K562 (cell line): ENCODE data around the gene OGFR. TPM values are rescaled to one million over a fixed set of nuclear protein-coding genes. Genes with fewer than 3 reads are reported as not detected.

Source experiments
- ATAC-seq: fragments of 200-7000 bp; cut with Tn5 transposase; 3 replicates; pipeline ENCODE4 v1.9.1; 2020; ENCODE audit warnings: moderate library complexity
- BruUV-seq: library from RNA; stranded (reverse); fragments of 400-500 nt; replicated peaks from 2 replicates; lab custom pipeline; 2021; lab: Mats Ljungman, UMichigan
- CTCF ChIA-PET: fragments of 300-600 bp; formaldehyde crosslinking; extraction: SDS; loops from one replicate; lab custom pipeline; 2021; ENCODE audit warnings: low intra/inter-chr PET ratio; lab: Yijun Ruan, JAX
- POLR2A ChIA-PET: fragments of 300-600, 350-650 bp; sonication (Branson Sonifier 250); formaldehyde crosslinking; extraction: SDS; loops from one replicate; lab custom pipeline; 2021; ENCODE audit warnings: antibody characterized with exemption, inconsistent platforms; lab: Yijun Ruan, JAX
- DNase-seq, 4 experiments: peaks; one replicate each; pipeline versions ENCODE4 v3.0.0 to v3.0.0-alpha.2; 2011 to 2018; ENCODE audit warnings: low spot score in 3 of 4, mixed read lengths in 3 of 4; ENCODE audit errors: extremely low read depth in 1 of 4
- FAIRE-seq: peaks from 2 replicates; lab custom pipeline; 2011; peaks lifted over from hg19 to GRCh38; lab: Jason Lieb, UNC
- H2AFZ ChIP-seq: 2 replicates; pipeline ENCODE4 v1.6.0; 2011; ENCODE audit warnings: low read depth, low read length, control low read depth, inconsistent platforms
- H3K27ac ChIP-seq: fragments of 200-600 bp; 3 replicates; pipeline ENCODE4 v1.8.0; 2011; ENCODE audit warnings: low read depth, mild to moderate bottlenecking, control low read depth, inconsistent platforms, low read length, moderate library complexity, mixed read lengths; ENCODE audit errors: extremely low read depth
- H3K27me3 ChIP-seq, 2 experiments: fragments of 300-600 bp in 1 of 2; 2 replicates in 1 of 2; 3 replicates in 1 of 2; pipeline versions ENCODE4 v1.6.0 to v1.8.0; 2011; ENCODE audit warnings: inconsistent platforms in 2 of 2, low read length in 2 of 2, mild to moderate bottlenecking in 1 of 2, mixed read lengths in 1 of 2, moderate library complexity in 1 of 2; ENCODE audit not compliant: control insufficient read depth in 2 of 2, insufficient read depth in 2 of 2
- H3K36me3 ChIP-seq: fragments of 300-600 bp; 3 replicates; pipeline ENCODE4 v1.8.0; 2011; ENCODE audit warnings: mild to moderate bottlenecking, low read length, inconsistent platforms; ENCODE audit not compliant: control insufficient read depth, insufficient read depth
- H3K4me1 ChIP-seq, 2 experiments: fragments of 200-600 bp in 1 of 2; replicated peaks in 1 of 2; 2 replicates in 1 of 2; 3 replicates in 1 of 2; pipeline versions ENCODE4 v1.5.1 to v1.8.0; 2011; ENCODE audit warnings: inconsistent platforms in 2 of 2, low read length in 2 of 2, mild to moderate bottlenecking in 1 of 2, mixed read lengths in 1 of 2, moderate library complexity in 1 of 2; ENCODE audit not compliant: control insufficient read depth in 2 of 2, insufficient read depth in 2 of 2
- H3K4me2 ChIP-seq: 2 replicates; pipeline ENCODE4 v1.6.1; 2011; ENCODE audit warnings: low read length, control low read depth, inconsistent platforms, mixed read lengths; ENCODE audit not compliant: insufficient read depth
- H3K4me3 ChIP-seq: fragments of 200-600 bp; sonication (generic), shearing (Covaris generic); 2 replicates; pipeline ENCODE4 v1.5.1; 2016; ENCODE audit warnings: control low read depth, inconsistent platforms
- H3K79me2 ChIP-seq: fragments of 200-600 bp; 3 replicates; pipeline ENCODE4 v1.8.0; 2011; ENCODE audit warnings: low read length, inconsistent platforms; ENCODE audit not compliant: control insufficient read depth, insufficient read depth
- H3K9ac ChIP-seq, 2 experiments: 2 replicates each; pipeline versions ENCODE4 v1.6.0 to v1.6.1; 2011; ENCODE audit warnings: low read depth in 2 of 2, low read length in 2 of 2, control low read depth in 1 of 2, inconsistent platforms in 1 of 2, mild to moderate bottlenecking in 1 of 2, mixed read lengths in 1 of 2; ENCODE audit not compliant: insufficient read depth in 1 of 2
- H3K9me1 ChIP-seq: one replicate; pipeline ENCODE4 v1.6.0; 2011; ENCODE audit warnings: inconsistent platforms, mild to moderate bottlenecking, low read length, moderate library complexity; ENCODE audit not compliant: control insufficient read depth, insufficient read depth
- H3K9me3 ChIP-seq: replicated peaks from 2 replicates; pipeline ENCODE4 v1.5.1; 2011; ENCODE audit warnings: low read depth, low read length, inconsistent platforms; ENCODE audit not compliant: control insufficient read depth, insufficient read depth
- H4K20me1 ChIP-seq: replicated peaks from 2 replicates; pipeline ENCODE4 v1.6.1; 2011; ENCODE audit warnings: low read length, inconsistent platforms, mixed read lengths; ENCODE audit not compliant: control insufficient read depth, insufficient read depth
- BHLHE40 ChIP-seq: IDR thresholded peaks from 2 replicates; pipeline ENCODE4 v1.6.1; 2011; ENCODE audit warnings: low read length, improper control_type of control experiment
- HMG20A ChIP-seq: fragments of 450-650 bp; formaldehyde crosslinking; conservative IDR thresholded peaks from 2 replicates; pipeline ENCODE4 v1.4.0; 2020; ENCODE audit warnings: mild to moderate bottlenecking, mixed read lengths
- HNRNPK ChIP-seq: fragments of 200-400 bp; formaldehyde crosslinking; IDR thresholded peaks from one replicate; pipeline ENCODE4 v1.6.1; 2018; ENCODE audit warnings: mild to moderate bottlenecking, low read depth, low read length; ENCODE audit not compliant: poor library complexity, severe bottlenecking
- IRF9 ChIP-seq: fragments of 450-650 bp; IDR thresholded peaks from 2 replicates; pipeline ENCODE4 v1.6.1; 2016; ENCODE audit warnings: missing biosample characterization, missing genetic modification characterization
- MAX ChIP-seq: sonication (generic); formaldehyde crosslinking; IDR thresholded peaks from 2 replicates; pipeline ENCODE4 v1.9.0; 2022; ENCODE audit warnings: mild to moderate bottlenecking, missing genetic modification reagents
- NCOA6 ChIP-seq: fragments of 450-650 bp; IDR thresholded peaks from 2 replicates; pipeline ENCODE4 v1.6.1; 2017; ENCODE audit warnings: mild to moderate bottlenecking
- USF1 ChIP-seq: sonication (generic); formaldehyde crosslinking; IDR thresholded peaks from 2 replicates; pipeline ENCODE4 v1.9.0; 2022; ENCODE audit warnings: mild to moderate bottlenecking, missing genetic modification reagents
- ZBTB43 ChIP-seq: sonication (generic); formaldehyde crosslinking; IDR thresholded peaks from 2 replicates; pipeline ENCODE4 v1.8.0; 2023; ENCODE audit warnings: mild to moderate bottlenecking, missing genetic modification reagents
- ZNF436 ChIP-seq: fragments of 250-450, 450-650 bp; sonication (Bioruptor Pico); formaldehyde crosslinking; IDR thresholded peaks from 2 replicates; pipeline ENCODE4 v1.7.0; 2020; ENCODE audit warnings: mild to moderate bottlenecking
- ZNF507 ChIP-seq: conservative IDR thresholded peaks from 2 replicates; pipeline ENCODE4 v1.6.1; 2017; ENCODE audit warnings: missing genetic modification characterization, missing compliant biosample characterization
- WGBS: fragments of 100-300 bp; shearing (Covaris generic); methylation state at CpG from one replicate; pipeline ENCODE4 v1.1.6; 2016; ENCODE audit warnings: low coverage, mixed read lengths; ENCODE audit not compliant: insufficient coverage; ENCODE audit errors: missing lambda C conversion rate; 5-methylcytosine and 5-hydroxymethylcytosine counted together
- in situ Hi-C: fragments of 300-500 bp; cut with MboI; formaldehyde crosslinking; loops from 4 replicates; pipeline ENCODE4 v1.15.0; 2018; ENCODE audit warnings: inconsistent platforms, mixed read lengths
- intact Hi-C: fragments of 100-400 bp; cut with micrococcal nuclease; formaldehyde crosslinking; loops from 2 replicates; pipeline ENCODE4 v1.14.2; 2022
- polyA plus RNA-seq, 8 experiments: library from polyadenylated mRNA; depleted of rRNA in 4 of 8; stranded (reverse) in 5 of 8; unstranded in 3 of 8; fragments of >200 nt; fragmentation: Nextera tagmentation in 2 of 8; fragmentation: Illumina TruSeq in 1 of 8; extraction: Ambion mirVana in 2 of 8; extraction: Trizol in 1 of 8; gene quantifications; 2 replicates each; pipeline versions ENCODE4 v1.2.1 to v1.2.3, GENCODE V29; 2011 to 2014; ENCODE audit warnings: inconsistent platforms in 1 of 8, missing spikeins in 1 of 8
- total RNA-seq, 7 experiments: library from RNA; depleted of rRNA in 6 of 7; stranded (reverse); fragments of >200 nt in 6 of 7; fragmentation: Illumina TruSeq in 2 of 7; extraction: Trizol in 2 of 7; gene quantifications; 2 replicates each; pipeline versions ENCODE4 v1.2.1 to v1.2.3, GENCODE V29; 2011 to 2021; ENCODE audit warnings: low replicate concordance in 1 of 7
- TF ChIP-seq, protein P1 (sequence below): conservative IDR thresholded peaks from 2 replicates; pipeline ENCODE4 v1.6.1; 2011; ENCODE audit warnings: low read depth, mild to moderate bottlenecking, low read length; ENCODE audit not compliant: control insufficient read depth
- TF ChIP-seq, protein P2 (sequence below): fragments of 250-450 bp; sonication (Bioruptor Pico); IDR thresholded peaks from 2 replicates; pipeline ENCODE4 v1.5.0; 2021; ENCODE audit warnings: mild to moderate bottlenecking, moderate library complexity

The OGFR gene
- total and polyA plus RNA-seq, 9 of the 15 experiments (the other 6 are each of a cell fraction or from before 2014, with no cell fraction given), result 0.39 to 56.3 (median 17.5) TPM

- FAIRE-seq (no peak), DNase-seq (no peak)
- TF ChIP-seq IRF9 (tag) (no peak), BHLHE40 (0 out of 2 replicates have a peak, but pooled peaks have one; percentile 12), MAX (CRISPR knock-in tag) (peak; percentile 78), USF1 (CRISPR knock-in tag) (peak; percentile 28; the same call in 1 of the 2 replicates), HMG20A (CRISPR knock-in tag) (no peak), ZBTB43 (CRISPR knock-in tag) (no peak), ZNF436 (CRISPR knock-in tag) (no peak), NCOA6 (no peak), HNRNPK (no peak), ZNF507 (tag) (no peak)
- TF ChIP-seq, protein P1, sequence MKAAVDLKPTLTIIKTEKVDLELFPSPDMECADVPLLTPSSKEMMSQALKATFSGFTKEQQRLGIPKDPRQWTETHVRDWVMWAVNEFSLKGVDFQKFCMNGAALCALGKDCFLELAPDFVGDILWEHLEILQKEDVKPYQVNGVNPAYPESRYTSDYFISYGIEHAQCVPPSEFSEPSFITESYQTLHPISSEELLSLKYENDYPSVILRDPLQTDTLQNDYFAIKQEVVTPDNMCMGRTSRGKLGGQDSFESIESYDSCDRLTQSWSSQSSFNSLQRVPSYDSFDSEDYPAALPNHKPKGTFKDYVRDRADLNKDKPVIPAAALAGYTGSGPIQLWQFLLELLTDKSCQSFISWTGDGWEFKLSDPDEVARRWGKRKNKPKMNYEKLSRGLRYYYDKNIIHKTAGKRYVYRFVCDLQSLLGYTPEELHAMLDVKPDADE, result 0 out of 2 replicates have a peak, but pooled peaks have one; percentile 40
- TF ChIP-seq, protein P2, sequence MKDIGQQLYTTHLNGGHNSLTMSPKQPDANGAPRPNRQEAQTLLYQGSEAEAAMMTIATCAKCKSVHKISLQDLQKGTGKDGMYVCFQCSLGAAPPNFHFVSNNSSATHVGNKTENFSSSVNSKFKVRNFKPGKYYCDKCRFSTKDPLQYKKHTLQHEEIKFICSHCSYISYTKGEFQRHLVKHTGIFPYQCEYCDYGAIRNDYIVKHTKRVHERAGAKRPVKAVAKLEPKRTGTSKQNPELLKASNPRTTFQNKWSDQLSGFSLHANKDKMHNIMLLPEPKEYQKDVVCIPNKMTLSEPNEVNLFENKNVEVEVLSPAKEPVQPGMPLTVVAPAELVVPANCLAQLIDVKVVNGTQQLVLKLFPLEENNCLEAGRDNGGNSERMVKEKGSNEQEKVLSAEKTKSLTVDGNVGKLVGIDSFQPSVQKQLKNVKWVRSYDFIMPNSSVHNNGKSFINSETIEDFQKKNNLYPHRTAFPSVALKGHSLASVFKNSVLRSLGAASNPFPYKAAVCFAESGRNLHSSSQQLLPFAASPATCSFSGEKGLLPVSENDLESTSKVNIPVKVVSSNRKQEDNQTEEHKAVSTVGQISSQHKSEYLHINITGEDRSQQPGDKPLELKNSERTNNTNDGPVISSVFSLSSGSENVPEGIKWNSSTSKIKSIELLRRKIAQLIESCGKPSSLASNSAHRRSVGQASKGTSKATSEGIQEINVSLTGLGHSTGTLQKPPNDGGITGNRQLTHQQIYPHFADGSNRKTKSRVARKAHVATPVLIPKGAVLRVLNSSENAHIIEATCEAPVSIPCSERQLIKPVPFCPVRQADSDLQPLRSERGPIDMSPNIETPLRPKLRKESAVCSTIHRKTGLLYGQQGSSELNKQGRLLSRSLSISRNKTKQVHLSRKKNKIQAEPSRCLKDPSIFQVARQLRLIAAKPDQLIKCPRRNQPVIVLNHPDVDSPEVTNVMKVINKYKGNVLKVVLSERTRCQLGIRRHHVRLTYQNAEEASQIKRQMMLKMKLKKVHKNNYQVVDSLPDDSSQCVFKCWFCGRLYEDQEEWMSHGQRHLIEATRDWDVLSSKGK, result no peak
These were observed 35.9 kb upstream of the OGFR start for GRCh38 chr20:62768551-62769287.

More at GRCh38 chr20:62768551-62769287, 35.9 kb upstream of the OGFR start:
- ATAC-seq, result no peak
- Histone ChIP-seq H3K9me1 (peaks cover 4% of the 10 kb centered on the region), H3K36me3 (no peaks in the 10 kb centered on the region), H3K4me3 (no peak overlapping the region), H3K27ac (no peak overlapping the region), H3K4me2 (no peak overlapping the region), H3K9ac (peak overlapping the region in 1 of 2 experiments; percentile 52; a peak in 2 of 4 replicates), H3K27me3 (peaks cover 0 to 18% of the 10 kb centered on the region in 2 experiments; a peak in 3 of 5 replicates), H4K20me1 (peaks cover 15% of the 10 kb centered on the region), H3K4me1 (peaks cover 0 to 48% of the 10 kb centered on the region in 2 experiments; a peak in 3 of 5 replicates), H2AFZ (no peak overlapping the region), H3K9me3 (no peaks in the 10 kb centered on the region), H3K79me2 (no peaks in the 10 kb centered on the region)
- intact Hi-C loops, result no loop called here
- CTCF ChIA-PET, result no interaction called here
- 29% methylated on average over 16 of the region's 21 CpGs for WGBS
- in situ Hi-C loops, result no loop called here
- POLR2A ChIA-PET, result interaction anchor here (0.5 to 1.5 kb wide), 4 partner anchors 18 to 441 kb away, joined by 3 to 4 read pairs (median 3); no protein-coding TSS in a partner anchor
- BruUV-seq, result no TSS peak
